MM.1S (cell line): ENCODE results near the gene PCYT2.

Experiments used
- DNase-seq: peaks from one replicate; pipeline ENCODE4 v3.0.0-alpha.2; 2015
- H2AFZ ChIP-seq: fragments of 300-600 bp; sonication (generic); 2 replicates; pipeline ENCODE4 v1.6.0; 2016; ENCODE audit warnings: antibody characterized with exemption, low read length
- H3F3A ChIP-seq: fragments of 300-600 bp; sonication (generic); 2 replicates; pipeline ENCODE4 v1.6.1; 2016; ENCODE audit warnings: mild to moderate bottlenecking, antibody characterized with exemption, low read length, moderate library complexity, mixed read lengths; ENCODE audit not compliant: insufficient read depth
- H3K27ac ChIP-seq: fragments of 300-600 bp; sonication (generic); 2 replicates; pipeline ENCODE4 v1.5.1; 2016; ENCODE audit warnings: mild to moderate bottlenecking, low read length
- H3K27me3 ChIP-seq: fragments of 300-600 bp; sonication (generic); replicated peaks from 2 replicates; pipeline ENCODE4 v1.6.0; 2016; ENCODE audit warnings: low read length; ENCODE audit not compliant: insufficient read depth
- H3K36me3 ChIP-seq: fragments of 300-600 bp; sonication (generic); replicated peaks from 2 replicates; pipeline ENCODE4 v1.6.1; 2016; ENCODE audit warnings: mild to moderate bottlenecking, low read length, mixed read lengths; ENCODE audit not compliant: insufficient read depth
- H3K4me1 ChIP-seq: fragments of 300-600 bp; sonication (generic); 2 replicates; pipeline ENCODE4 v1.6.1; 2016; ENCODE audit warnings: low read length, mixed read lengths
- H3K4me2 ChIP-seq: fragments of 300-600 bp; sonication (generic); 2 replicates; pipeline ENCODE4 v1.6.0; 2016; ENCODE audit warnings: low read depth, low read length
- H3K4me3 ChIP-seq: fragments of 300-600 bp; sonication (generic); 2 replicates; pipeline ENCODE4 v1.5.1; 2016; ENCODE audit warnings: low read length, mixed read lengths
- H3K79me2 ChIP-seq: fragments of 300-600 bp; sonication (generic); 2 replicates; pipeline ENCODE4 v1.6.1; 2016; ENCODE audit warnings: mixed run types, low read length, mixed read lengths
- H3K9ac ChIP-seq: fragments of 300-600 bp; sonication (generic); 2 replicates; pipeline ENCODE4 v1.6.1; 2016; ENCODE audit warnings: low read length, mixed read lengths
- H3K9me2 ChIP-seq: fragments of 300-600 bp; sonication (generic); replicated peaks from 2 replicates; pipeline ENCODE4 v1.6.1; 2016; ENCODE audit warnings: mild to moderate bottlenecking, low read length, mixed read lengths; ENCODE audit not compliant: insufficient read depth
- H3K9me3 ChIP-seq: fragments of 300-600 bp; sonication (generic); replicated peaks from 2 replicates; pipeline ENCODE4 v1.6.1; 2016; ENCODE audit warnings: mild to moderate bottlenecking, low read length, mixed read lengths; ENCODE audit not compliant: insufficient read depth
- H4K20me1 ChIP-seq: fragments of 300-600 bp; sonication (generic); 2 replicates; pipeline ENCODE4 v1.6.1; 2016; ENCODE audit warnings: mild to moderate bottlenecking, low read length, moderate library complexity, mixed read lengths; ENCODE audit not compliant: insufficient read depth
- EZH2 ChIP-seq: fragments of 300-600 bp; sonication (generic); optimal IDR thresholded peaks from 2 replicates; pipeline ENCODE3; 2017; ENCODE audit warnings: low read depth, mild to moderate bottlenecking, antibody characterized with exemption, low read length, mixed read lengths
- EZH2phosphoT487 ChIP-seq: fragments of 300-600 bp; sonication (generic); IDR thresholded peaks from 2 replicates; pipeline ENCODE4 v1.6.1; 2018; ENCODE audit warnings: antibody characterized with exemption, low read length
- TF ChIP-seq, protein P1 (sequence below): fragments of 300-600 bp; sonication (generic); IDR thresholded peaks from 2 replicates; pipeline ENCODE4 v1.5.1; 2016; ENCODE audit warnings: antibody characterized with exemption, low read length, mixed read lengths

Gene PCYT2

DNA sequence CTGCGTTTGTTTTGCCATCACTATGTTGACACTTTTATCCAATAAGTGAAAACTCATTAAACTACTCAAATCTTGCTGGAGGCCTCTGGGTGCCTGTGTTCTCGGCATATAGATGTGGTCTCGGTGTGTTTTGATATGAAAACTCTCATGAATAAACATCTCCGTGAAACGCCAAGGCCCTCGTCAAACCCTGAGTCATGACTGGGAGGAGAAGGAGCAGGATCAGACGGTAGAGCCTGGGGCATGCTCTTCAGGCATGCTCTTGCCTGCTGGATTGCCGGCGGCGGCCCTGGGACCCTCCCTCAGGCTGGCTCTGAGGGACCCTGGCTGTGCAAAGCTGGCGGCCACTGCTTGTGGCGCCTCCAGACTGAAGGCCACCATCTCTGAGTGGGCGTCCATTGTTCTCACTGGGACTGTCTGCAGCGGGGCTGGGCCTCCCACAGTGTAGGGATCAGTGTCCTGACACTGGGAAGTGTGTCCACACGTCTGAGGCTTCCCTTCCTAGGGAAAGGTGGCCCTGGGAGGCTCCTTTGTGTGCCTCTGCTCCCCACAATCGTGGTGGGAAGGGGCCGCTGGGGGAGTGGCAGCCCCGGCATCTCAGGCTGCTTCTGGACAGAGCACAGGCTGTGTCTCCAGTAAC lies 10.9 kb downstream of the PCYT2 start:
- no peak overlapping the region for H3K4me3 ChIP-seq
- H3F3A ChIP-seq: no peaks in the 10 kb centered on the region
- no peaks in the 10 kb centered on the region for H4K20me1 ChIP-seq
- no peaks in the 10 kb centered on the region; the same call in 1 of the 2 replicates for H3K27me3 ChIP-seq
- H3K27ac ChIP-seq: no peak overlapping the region
- DNase-seq: no peak
- H3K79me2 ChIP-seq: no peaks in the 10 kb centered on the region
- no peaks in the 10 kb centered on the region for H3K9me2 ChIP-seq
- H3K4me2 ChIP-seq: no peak overlapping the region
- no peak overlapping the region for H3K9ac ChIP-seq
- H2AFZ ChIP-seq: no peak overlapping the region
- H3K4me1 ChIP-seq: no peaks in the 10 kb centered on the region
- TF ChIP-seq, protein P1, sequence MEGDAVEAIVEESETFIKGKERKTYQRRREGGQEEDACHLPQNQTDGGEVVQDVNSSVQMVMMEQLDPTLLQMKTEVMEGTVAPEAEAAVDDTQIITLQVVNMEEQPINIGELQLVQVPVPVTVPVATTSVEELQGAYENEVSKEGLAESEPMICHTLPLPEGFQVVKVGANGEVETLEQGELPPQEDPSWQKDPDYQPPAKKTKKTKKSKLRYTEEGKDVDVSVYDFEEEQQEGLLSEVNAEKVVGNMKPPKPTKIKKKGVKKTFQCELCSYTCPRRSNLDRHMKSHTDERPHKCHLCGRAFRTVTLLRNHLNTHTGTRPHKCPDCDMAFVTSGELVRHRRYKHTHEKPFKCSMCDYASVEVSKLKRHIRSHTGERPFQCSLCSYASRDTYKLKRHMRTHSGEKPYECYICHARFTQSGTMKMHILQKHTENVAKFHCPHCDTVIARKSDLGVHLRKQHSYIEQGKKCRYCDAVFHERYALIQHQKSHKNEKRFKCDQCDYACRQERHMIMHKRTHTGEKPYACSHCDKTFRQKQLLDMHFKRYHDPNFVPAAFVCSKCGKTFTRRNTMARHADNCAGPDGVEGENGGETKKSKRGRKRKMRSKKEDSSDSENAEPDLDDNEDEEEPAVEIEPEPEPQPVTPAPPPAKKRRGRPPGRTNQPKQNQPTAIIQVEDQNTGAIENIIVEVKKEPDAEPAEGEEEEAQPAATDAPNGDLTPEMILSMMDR: no peak
- TF ChIP-seq EZH2: no peak
- TF ChIP-seq EZH2phosphoT487: no peak
- no peaks in the 10 kb centered on the region for H3K9me3 ChIP-seq
- H3K36me3 ChIP-seq: no peaks in the 10 kb centered on the region

DNA sequence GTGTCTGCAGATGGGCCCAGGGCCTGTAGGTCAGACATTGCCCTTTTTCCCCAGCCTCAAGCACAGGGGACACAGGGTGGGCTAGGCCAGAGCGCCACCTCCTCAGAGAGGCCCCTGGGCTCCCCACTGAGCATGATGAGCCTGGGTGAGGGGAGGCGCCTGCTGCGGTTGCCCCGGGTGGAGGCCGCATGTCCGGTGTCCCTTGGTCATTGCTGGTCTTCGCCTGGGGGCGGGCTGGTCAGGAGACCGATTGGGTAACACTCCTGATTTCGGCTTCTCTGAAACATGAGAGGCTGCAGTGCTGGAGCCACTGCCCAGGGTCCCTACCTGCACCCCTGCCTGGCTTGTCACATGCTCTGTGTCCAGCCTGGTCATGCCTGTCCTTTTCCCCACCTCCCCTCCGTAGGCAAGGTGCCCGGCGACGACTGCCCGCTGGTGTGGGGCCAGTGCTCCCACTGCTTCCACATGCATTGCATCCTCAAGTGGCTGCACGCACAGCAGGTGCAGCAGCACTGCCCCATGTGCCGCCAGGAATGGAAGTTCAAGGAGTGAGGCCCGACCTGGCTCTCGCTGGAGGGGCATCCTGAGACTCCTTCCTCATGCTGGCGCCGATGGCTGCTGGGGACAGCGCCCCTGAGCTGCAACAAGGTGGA lies 11.6 kb downstream of the PCYT2 start:
- Histone ChIP-seq H3K36me3 (no peaks in the 10 kb centered on the region), H3K4me1 (no peaks in the 10 kb centered on the region)

GRCh38 chr17:81898885-81899284 lies 12.3 kb downstream of the PCYT2 start:
- Histone ChIP-seq H3K27me3 (no peaks in the 10 kb centered on the region; the same call in 1 of the 2 replicates), H3K27ac (no peak overlapping the region), H3K79me2 (0 out of 2 replicates have a peak, but pooled peaks cover 3% of the 10 kb centered on the region), H3K9me3 (no peaks in the 10 kb centered on the region), H3K9ac (no peak overlapping the region), H2AFZ (no peak overlapping the region), H4K20me1 (no peaks in the 10 kb centered on the region), H3F3A (no peaks in the 10 kb centered on the region), H3K36me3 (no peaks in the 10 kb centered on the region), H3K4me1 (no peaks in the 10 kb centered on the region), H3K4me3 (no peak overlapping the region), H3K9me2 (no peaks in the 10 kb centered on the region), H3K4me2 (no peak overlapping the region)
- TF ChIP-seq EZH2phosphoT487: no peak
- TF ChIP-seq, protein P1: no peak
- no peak for TF ChIP-seq EZH2
- no peak for DNase-seq

More for the DNA sequence above, 11.6 kb downstream of the PCYT2 start:
- Histone ChIP-seq H3F3A (no peaks in the 10 kb centered on the region), H2AFZ (no peak overlapping the region), H3K9me2 (no peaks in the 10 kb centered on the region), H3K27ac (no peak overlapping the region), H3K4me3 (no peak overlapping the region), H3K9me3 (no peaks in the 10 kb centered on the region), H4K20me1 (no peaks in the 10 kb centered on the region), H3K4me2 (no peak overlapping the region), H3K27me3 (no peaks in the 10 kb centered on the region; the same call in 1 of the 2 replicates), H3K79me2 (no peaks in the 10 kb centered on the region), H3K9ac (no peak overlapping the region)
- TF ChIP-seq EZH2phosphoT487 (no peak), EZH2 (no peak)
- TF ChIP-seq, protein P1: no peak
- no peak for DNase-seq
